NCI-H82 treated with DMSO at 0.1 percent for 48 hours (cell line): ENCODE results near the gene AK8.

ENCODE experiments used
- DNase-seq: peaks from one replicate; lab custom pipeline; 2025; ENCODE audit not compliant: unreplicated experiment; lab: John Stamatoyannopoulos, UW

Gene AK8

GRCh38 chr9:132858751-132859150, 19.3 kb downstream of the AK8 start:
- no peak for DNase-seq

- no peak for DNase-seq
Measured at GRCh38 chr9:132857616-132858342, 20.3 kb downstream of the AK8 start.

- DNase-seq: no peak
Measured at GRCh38 chr9:132857031-132857430, 21.1 kb downstream of the AK8 start.

GRCh38 chr9:132855904-132856303, 22.2 kb downstream of the AK8 start:
- DNase-seq: no peak

- no peak for DNase-seq
Measured at GRCh38 chr9:132854832-132855231, 23.3 kb downstream of the AK8 start.

GRCh38 chr9:132853482-132853881, 24.6 kb downstream of the AK8 start:
- DNase-seq: no peak

GRCh38 chr9:132849185-132849706, 28.8 kb downstream of the AK8 start:
- DNase-seq: no peak

GRCh38 chr9:132846918-132847515, 31.1 kb downstream of the AK8 start:
- DNase-seq: no peak

GRCh38 chr9:132846109-132846917, 31.8 kb downstream of the AK8 start:
- no peak for DNase-seq

- no peak for DNase-seq
Measured at GRCh38 chr9:132842124-132843044, 35.7 kb downstream of the AK8 start.

- DNase-seq: no peak
Measured at GRCh38 chr9:132840980-132841379, 37.1 kb downstream of the AK8 start.

GRCh38 chr9:132838291-132838690, 39.8 kb downstream of the AK8 start:
- no peak for DNase-seq

- no peak for DNase-seq
Measured at GRCh38 chr9:132837501-132838286, 40.4 kb downstream of the AK8 start.

- no peak for DNase-seq
Measured at GRCh38 chr9:132834343-132834742, 43.7 kb downstream of the AK8 start.

GRCh38 chr9:132833550-132834121, 44.4 kb downstream of the AK8 start:
- no peak for DNase-seq

- DNase-seq: no peak
Measured at GRCh38 chr9:132832171-132832881, 45.8 kb downstream of the AK8 start.

- no peak for DNase-seq
Measured at GRCh38 chr9:132828201-132828770, 49.8 kb downstream of the AK8 start.

- DNase-seq: no peak
Measured at GRCh38 chr9:132827366-132827765, 50.7 kb downstream of the AK8 start.
